SH-SY5Y (cell line): ENCODE data around the gene VAT1.

Source experiments
- GATA2 ChIP-seq: IDR thresholded peaks from 2 replicates; pipeline ENCODE4 v1.6.1; 2011; ENCODE audit warnings: mild to moderate bottlenecking, low read depth, low read length
- GATA3 ChIP-seq: IDR thresholded peaks from 2 replicates; pipeline ENCODE4 v1.6.1; 2011; ENCODE audit warnings: low read depth, mild to moderate bottlenecking, low read length, moderate library complexity

DNA sequence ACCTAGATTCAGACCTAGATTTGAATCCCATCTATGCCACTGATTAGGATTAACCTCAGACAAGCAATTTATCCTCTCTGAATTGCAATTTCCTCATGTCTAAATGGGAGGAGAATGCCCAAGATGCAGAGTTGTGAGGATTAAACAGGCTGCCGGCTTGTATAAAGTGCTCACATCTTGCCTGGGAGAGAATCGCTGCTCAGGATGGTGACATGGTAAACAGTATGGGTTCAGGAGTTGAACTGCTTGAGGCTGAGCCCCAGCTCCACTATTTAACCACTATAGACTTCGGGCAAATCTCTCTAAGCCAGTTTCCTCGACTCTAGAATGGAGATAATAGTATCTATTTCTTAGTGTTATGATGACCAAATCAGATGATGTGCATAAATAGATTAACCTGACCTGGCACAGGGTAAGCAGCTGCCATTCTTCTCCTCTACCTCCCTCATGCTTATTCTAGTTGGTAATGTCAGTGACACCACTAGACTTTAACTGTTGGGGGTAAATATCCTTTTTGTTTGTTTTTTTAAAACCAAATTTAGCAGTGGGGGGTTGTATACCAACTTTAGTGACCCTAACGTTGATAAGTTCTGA lies 24.7 kb downstream of the VAT1 start:
- TF ChIP-seq GATA3: no peak
- no peak for TF ChIP-seq GATA2
